GM21717 (cell line): Measurements from ENCODE around the gene ZNF850.

Experiments
- ATAC-seq: cut with Tn5 transposase; IDR thresholded peaks from one replicate; pipeline ENCODE4 v1.9.1; 2021; ENCODE audit warnings: mild to moderate bottlenecking, moderate library complexity; ENCODE audit not compliant: unreplicated experiment

The ZNF850 gene

GRCh38 chr19:36707134-36707533, 65.5 kb downstream of the ZNF850 start:
- no peak for ATAC-seq

- ATAC-seq, result no peak
Observed at GRCh38 chr19:36688058-36688457, 84.5 kb downstream of the ZNF850 start.

DNA sequence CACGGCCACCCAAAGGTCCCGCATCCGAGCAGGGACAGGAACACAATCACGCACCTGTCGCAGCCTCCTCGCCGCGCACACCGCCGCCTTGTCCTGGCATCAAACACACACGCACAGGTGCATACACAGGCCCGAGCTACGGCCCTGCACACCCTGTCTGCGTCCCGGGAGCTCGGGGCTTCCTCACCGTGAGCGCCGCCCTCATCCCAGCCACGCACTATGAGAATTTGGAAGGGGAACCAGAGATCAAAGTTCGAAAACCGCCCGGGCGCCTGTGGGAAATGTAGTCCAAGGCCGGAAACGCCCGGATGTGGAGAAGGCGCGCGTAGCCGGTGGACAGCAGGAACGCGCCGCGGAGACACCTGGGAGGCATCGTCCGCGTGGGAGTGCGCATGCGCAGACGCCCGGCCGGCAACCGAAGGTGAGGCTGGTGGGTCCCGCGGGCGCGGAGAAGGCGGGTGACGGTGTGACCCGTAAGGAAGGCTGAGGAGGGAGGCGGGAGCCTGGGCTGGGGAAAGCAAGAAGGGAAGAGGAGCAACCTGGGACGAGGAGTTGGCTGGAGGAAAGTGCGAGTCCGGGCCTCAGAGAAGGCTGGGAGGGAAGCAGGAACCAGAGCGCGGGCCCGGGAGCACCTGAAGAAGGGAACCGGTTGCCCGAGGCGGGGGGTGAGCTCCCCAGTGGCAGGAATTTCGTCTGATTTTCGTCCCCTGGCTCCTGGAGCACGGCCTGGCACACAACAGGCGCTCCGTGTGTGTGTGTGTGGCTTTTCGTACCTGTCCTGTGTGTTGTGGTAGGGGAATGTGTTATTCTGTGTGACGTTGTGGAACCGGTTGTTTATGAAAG, 85.2 kb downstream of the ZNF850 start, which contains the start of gene ZNF567:
ZNF567 (plus strand) TSS at position 399 of the 843 bp plus-strand sequence. CDS start 7,256 bp downstream, outside the sequence.
- ATAC-seq, result peak; percentile 88

DNA sequence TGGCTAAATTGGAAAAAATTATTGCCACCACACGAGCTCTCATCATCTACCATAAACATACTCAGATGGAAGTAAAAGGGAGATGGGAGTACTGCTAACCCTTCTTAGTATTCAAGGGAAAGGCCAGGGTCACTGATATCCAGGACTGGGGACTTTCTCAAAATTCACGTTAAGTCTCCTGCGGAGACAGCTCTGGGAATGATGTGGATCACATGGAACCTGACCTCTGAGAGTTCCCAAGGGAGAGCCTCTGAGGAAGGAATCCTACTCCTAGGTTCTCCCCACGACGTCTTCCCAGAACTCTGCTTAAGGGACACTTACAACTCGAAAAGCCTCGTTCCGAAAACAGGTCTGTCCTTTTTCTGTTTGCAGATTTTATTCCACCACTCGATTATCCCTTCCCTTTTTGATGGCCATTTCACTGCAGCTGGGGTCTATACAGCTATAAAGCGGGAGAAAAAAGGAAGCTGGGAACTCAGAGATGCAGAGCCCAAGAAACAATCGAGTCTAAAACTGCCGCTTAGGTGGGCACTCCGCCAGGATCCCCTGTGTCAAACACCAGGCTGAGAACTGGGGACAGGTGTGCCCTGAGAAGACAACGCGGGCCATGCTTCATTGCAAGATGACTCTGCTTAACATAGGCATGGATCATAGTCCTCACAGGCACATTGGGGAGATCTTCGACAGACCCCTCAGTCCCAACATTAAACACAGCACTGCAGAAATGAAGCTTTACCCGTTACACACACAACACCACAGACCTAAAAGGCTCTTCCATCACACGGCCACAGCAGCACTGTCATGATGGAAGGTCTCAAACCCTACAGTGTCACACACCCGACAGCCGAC, 86.0 kb downstream of the ZNF850 start:
- ATAC-seq, result no peak

- ATAC-seq, result no peak
Observed at GRCh38 chr19:36685835-36686234, 86.8 kb downstream of the ZNF850 start.

GRCh38 chr19:36679455-36679854, 93.2 kb downstream of the ZNF850 start:
- no peak for ATAC-seq

DNA sequence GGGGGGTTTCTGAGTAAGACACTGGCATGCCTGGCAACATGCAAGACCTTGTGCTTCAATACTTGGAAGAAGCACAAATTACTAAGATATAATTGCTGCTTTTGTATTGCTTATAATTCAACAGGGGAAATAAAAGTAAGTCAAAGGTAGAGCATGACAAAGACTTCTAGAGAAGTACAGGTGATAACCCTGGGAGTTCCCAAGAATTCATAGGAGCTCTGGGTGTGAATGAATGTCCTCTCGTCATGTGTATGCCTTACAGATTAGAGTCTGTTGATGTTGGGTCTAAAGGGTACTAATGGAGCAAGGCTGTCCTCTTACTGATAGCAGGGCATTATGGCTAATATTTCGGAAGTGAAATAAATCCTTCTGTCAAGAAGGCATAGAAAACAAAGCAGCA, 98.4 kb downstream of the ZNF850 start:
- ATAC-seq, result no peak

- ATAC-seq, result no peak
Observed at GRCh38 chr19:36672368-36672767, 100.2 kb downstream of the ZNF850 start.

- ATAC-seq, result no peak
Observed at GRCh38 chr19:36668646-36669045, 104.0 kb downstream of the ZNF850 start.

GRCh38 chr19:36665832-36666231, 106.8 kb downstream of the ZNF850 start:
- ATAC-seq, result no peak
